GM12865 (cell line): Measurements from ENCODE around the gene MAP6D1.

Experiments used
- DNase-seq: peaks from one replicate; pipeline ENCODE4 v3.0.0; 2010; ENCODE audit warnings: low read depth
- H3K4me3 ChIP-seq: 2 replicates; pipeline ENCODE4 v1.5.1; 2011; ENCODE audit warnings: mild to moderate bottlenecking, low read depth, low read length, control low read depth
- TF ChIP-seq, protein P1 (sequence below): IDR thresholded peaks from 2 replicates; pipeline ENCODE4 v1.5.1; 2011; ENCODE audit warnings: low read length, control low read depth, low read depth, inconsistent platforms; ENCODE audit not compliant: insufficient read depth; ENCODE audit errors: missing control alignments

MAP6D1 gene

DNA sequence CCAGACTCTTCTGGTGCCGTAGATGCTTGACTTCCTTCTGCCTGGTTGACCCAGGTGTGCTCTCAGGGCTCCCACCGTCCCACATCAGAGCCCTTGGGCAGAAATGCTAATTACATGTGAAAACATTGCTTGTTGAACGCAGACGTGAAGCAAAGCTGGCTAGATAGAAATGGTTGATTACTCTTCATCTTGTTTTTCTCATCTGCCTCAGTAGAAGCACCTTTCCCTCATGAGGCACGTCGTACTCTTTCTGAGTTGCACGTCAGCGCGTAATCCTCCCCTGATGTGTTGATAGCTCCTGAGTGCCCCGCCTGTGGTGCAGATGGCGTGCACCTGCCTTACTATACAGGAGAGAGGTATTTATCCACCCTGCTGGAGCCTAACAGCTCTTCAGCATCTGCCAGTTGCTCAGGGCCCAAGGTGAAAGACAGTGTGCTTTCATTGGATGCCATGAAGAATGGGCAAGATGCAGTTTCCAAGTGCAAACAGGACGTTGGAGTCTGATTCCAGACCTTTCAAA lies 18.1 kb downstream of the MAP6D1 start:
- H3K4me3 ChIP-seq: no peak overlapping the region
- DNase-seq: no peak
- TF ChIP-seq, protein P1, sequence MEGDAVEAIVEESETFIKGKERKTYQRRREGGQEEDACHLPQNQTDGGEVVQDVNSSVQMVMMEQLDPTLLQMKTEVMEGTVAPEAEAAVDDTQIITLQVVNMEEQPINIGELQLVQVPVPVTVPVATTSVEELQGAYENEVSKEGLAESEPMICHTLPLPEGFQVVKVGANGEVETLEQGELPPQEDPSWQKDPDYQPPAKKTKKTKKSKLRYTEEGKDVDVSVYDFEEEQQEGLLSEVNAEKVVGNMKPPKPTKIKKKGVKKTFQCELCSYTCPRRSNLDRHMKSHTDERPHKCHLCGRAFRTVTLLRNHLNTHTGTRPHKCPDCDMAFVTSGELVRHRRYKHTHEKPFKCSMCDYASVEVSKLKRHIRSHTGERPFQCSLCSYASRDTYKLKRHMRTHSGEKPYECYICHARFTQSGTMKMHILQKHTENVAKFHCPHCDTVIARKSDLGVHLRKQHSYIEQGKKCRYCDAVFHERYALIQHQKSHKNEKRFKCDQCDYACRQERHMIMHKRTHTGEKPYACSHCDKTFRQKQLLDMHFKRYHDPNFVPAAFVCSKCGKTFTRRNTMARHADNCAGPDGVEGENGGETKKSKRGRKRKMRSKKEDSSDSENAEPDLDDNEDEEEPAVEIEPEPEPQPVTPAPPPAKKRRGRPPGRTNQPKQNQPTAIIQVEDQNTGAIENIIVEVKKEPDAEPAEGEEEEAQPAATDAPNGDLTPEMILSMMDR: no peak

DNA sequence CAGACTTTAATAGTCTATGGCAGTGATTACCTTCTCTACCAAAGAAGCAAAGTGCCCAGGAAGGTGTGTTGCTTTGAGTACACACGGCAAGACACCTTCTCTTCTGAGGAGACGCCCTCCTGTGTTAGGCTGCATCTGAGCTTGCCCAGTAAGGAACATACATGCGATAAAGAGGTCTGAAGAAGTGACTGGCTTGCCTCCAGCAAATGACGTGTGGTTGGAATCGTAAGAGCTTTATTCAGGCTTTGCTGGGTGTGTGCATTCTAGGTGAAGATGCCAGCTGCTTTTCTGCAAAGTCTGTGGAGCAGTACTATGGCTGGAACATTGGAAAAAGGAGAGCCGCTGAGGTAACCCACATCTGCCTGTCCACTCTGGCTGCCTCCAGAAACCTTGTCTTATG lies 22.4 kb downstream of the MAP6D1 start:
- DNase-seq: no peak
- TF ChIP-seq, protein P1: no peak
- no peak overlapping the region for H3K4me3 ChIP-seq

DNA sequence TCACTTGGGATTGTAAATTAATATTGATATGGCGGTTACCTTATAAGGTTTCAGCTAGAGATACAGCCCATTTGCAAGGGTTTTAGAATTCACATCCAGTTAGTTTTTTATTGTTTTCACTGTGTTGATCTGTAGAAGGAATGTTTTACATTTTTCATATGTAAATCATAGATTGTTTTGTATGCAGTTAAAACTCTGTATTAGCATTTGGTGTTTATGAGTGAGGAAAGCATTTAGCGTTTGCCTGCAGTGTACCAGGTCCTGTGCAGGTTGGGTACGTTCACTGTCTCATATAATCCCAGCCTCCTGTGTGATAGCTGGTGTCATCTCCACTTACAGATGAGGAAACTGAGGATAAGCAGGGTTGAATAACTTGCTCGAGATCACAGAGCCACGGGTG lies 23.8 kb downstream of the MAP6D1 start:
- no peak for DNase-seq
- TF ChIP-seq, protein P1: no peak
- no peak overlapping the region for H3K4me3 ChIP-seq

GRCh38 chr3:183800243-183800863 lies 25.0 kb downstream of the MAP6D1 start:
- no peak overlapping the region for H3K4me3 ChIP-seq
- TF ChIP-seq, protein P1: no peak
- DNase-seq: no peak

- TF ChIP-seq, protein P1: no peak
- H3K4me3 ChIP-seq: no peak overlapping the region
- DNase-seq: no peak
Measured at GRCh38 chr3:183799461-183799860, 25.9 kb downstream of the MAP6D1 start.

DNA sequence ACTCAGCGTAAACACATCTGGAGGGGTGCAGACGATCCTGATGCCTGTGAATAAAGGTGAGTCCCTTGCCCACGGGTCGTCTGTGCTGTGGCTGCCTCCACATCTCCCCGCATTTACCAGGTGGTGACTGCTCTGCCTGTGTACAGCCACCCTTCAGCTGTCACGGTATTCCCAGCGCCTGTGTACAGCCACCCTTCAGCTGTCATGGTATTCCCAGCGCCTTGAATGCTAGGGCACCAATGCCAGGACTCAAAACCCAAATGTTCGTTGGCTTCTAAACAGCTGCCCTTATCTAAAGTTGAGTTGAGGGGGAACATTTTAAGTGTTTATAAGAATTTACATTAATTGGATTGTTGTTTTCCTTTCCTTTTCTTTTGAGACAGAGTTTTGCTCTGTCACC lies 27.4 kb downstream of the MAP6D1 start:
- no peak overlapping the region for H3K4me3 ChIP-seq
- TF ChIP-seq, protein P1: no peak
- DNase-seq: no peak

GRCh38 chr3:183796372-183796771 lies 29.0 kb downstream of the MAP6D1 start:
- H3K4me3 ChIP-seq: no peak overlapping the region
- no peak for DNase-seq
- TF ChIP-seq, protein P1: no peak
